Epithelial cell of proximal tubule (primary cell): ENCODE results near the gene SH3RF1. TPM values are rescaled to one million over a fixed set of nuclear protein-coding genes. Genes with fewer than 3 reads are reported as not detected.

Experiments
- DNase-seq: peaks from one replicate; pipeline ENCODE4 v3.0.0-alpha.2; 2011; ENCODE audit warnings: low read depth
- H3K4me3 ChIP-seq: 2 replicates; pipeline ENCODE4 v1.5.1; 2011; ENCODE audit warnings: low read depth, mild to moderate bottlenecking, low read length
- total RNA-seq: library from RNA; depleted of rRNA; stranded (reverse); fragments of >200 nt; gene quantifications from 2 replicates; pipeline ENCODE4 v1.2.3, GENCODE V29; 2015
- TF ChIP-seq, protein P1 (sequence below): conservative IDR thresholded peaks from 2 replicates; pipeline ENCODE4 v1.5.1; 2012; ENCODE audit warnings: low read depth, mild to moderate bottlenecking, low read length

Gene SH3RF1
- total RNA-seq, 1 donor from 2014 or later: 25.8 TPM

DNA sequence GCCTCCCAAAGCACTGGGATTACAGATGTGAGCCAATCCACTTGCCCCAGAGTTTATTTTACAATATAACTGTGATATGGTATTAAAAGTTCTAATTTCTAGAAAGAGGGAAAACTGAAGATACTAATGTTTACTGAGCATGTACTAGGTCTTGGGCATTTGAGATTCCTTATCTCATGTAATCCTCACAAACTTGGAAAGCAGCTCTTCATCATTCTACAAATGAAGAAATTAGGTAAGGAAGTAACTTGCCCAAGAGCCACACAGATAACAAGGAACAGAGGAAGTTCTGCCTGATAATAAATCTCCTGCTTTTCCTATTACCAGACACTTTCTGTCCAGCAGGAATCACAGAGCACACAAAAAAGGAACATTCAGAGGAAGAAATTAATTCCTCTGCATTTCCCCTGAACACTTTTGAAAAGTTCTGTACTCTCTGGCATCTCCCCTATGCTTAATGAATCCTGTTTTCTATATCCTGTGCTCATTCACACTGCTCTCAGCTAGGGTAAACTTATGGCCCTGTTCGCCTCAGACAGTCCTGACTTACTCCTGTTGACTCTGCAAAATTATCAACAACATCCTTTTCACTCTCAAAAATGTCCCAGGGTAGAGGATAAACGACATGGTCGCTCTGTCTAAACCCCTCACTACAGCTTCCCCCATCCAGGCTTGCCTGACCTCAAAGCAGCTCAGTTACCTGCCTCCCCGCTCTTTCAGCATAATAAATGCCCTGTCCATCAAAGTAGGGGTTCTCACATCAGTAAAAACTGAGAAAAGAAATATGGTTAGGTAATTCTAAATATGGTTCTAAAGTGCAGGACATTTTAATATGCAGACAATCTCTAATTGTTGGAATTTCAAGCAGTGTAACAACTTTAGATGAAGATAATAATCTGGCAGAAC, 13.6 kb downstream of the SH3RF1 start:
- no peak overlapping the region for H3K4me3 ChIP-seq
- TF ChIP-seq, protein P1, sequence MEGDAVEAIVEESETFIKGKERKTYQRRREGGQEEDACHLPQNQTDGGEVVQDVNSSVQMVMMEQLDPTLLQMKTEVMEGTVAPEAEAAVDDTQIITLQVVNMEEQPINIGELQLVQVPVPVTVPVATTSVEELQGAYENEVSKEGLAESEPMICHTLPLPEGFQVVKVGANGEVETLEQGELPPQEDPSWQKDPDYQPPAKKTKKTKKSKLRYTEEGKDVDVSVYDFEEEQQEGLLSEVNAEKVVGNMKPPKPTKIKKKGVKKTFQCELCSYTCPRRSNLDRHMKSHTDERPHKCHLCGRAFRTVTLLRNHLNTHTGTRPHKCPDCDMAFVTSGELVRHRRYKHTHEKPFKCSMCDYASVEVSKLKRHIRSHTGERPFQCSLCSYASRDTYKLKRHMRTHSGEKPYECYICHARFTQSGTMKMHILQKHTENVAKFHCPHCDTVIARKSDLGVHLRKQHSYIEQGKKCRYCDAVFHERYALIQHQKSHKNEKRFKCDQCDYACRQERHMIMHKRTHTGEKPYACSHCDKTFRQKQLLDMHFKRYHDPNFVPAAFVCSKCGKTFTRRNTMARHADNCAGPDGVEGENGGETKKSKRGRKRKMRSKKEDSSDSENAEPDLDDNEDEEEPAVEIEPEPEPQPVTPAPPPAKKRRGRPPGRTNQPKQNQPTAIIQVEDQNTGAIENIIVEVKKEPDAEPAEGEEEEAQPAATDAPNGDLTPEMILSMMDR: no peak
- no peak for DNase-seq

DNA sequence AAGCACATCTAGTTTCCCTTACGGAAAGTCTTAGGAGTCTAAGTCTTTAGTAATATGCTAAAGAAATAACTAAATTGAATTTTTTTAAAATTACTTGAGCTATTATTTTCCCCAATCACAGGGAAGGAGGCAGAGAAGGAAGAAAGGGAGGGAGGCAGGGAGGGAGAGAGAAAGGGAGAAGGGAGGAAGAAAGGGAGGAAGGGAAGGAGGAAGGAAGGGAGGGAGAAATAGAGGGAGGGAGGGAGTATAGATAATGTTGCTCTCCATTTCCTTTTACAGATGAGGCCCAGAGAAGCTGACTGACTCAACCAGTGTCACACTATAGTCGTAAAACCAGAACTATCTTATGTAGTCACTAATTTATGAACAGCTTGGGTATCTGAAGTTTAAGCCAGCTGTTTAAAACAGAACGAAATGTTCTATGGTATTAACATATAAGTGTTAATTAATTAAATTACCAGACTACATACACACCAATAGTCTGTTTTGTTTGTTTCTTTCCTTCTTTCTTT, 14.6 kb downstream of the SH3RF1 start:
- H3K4me3 ChIP-seq: no peak overlapping the region
- no peak for DNase-seq
- TF ChIP-seq, protein P1: no peak

DNA sequence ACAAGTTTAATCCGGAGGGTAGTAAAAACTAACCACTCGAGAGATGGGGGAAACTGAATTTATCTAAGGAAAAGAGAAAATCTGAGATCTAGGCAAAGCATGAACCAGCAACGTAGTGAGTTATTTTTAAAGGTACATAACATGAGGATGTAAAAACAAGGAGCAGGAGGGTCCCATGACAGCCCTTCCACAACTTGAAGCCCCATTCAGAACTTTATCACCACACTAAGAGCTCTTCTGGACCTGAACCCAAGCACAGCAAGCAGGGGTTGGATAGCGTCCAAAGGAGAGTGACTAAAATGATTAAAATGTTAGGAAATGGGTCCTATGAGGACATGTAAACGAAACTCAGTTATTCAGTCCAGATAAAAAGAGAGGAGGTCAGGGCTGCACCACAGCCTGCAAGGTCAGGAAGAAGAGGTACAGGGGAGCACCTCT, 16.2 kb downstream of the SH3RF1 start:
- no peak overlapping the region for H3K4me3 ChIP-seq
- DNase-seq: peak; percentile 73

DNA sequence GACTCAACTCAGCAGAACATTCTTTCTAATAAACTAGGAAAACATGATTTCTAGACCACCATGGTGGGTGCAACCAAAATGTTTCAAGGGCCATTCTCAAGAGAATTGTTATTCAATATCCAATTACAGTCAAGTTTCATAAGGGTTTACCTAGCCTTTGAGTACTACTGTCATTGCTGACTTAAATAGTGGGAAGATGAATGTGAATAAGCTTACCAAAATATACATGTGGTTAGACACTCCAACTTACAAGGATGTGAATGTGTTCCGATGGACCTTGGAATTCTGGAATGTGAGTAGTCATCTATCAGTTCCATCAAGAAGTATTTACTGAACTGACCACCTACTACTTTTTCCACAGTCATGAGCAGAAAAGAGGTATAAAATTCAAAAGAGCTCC, 16.9 kb downstream of the SH3RF1 start:
- TF ChIP-seq, protein P1: no peak
- H3K4me3 ChIP-seq: no peak overlapping the region
- no peak for DNase-seq

More for the DNA sequence above, 16.2 kb downstream of the SH3RF1 start:
- TF ChIP-seq, protein P1: no peak

DNA sequence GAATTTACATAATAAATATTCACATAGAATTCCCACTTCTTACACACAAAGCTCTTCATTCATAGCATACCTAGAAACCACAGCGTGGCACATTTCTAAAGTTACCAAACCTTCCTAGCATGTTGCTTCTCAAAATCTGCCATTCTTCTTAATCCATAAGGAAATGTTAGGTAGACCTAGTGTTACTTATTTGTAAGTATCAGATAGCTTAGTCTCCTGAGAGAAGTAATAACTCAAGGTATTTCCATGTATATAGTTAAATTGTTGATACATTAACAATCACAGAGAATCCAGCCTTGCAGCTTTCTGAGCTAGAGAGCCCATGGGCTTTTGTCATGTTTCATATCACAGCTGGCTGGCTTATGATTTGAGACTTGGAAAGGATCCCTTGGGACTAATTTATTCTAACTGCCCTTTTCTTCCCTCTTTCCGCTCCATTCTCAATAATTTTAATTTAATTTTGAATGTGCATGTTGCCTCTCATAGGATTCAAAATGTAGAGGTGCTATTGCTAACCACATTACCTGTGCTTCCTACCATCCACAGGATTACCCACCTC, 17.6 kb downstream of the SH3RF1 start:
- no peak overlapping the region for H3K4me3 ChIP-seq
- TF ChIP-seq, protein P1: no peak
- DNase-seq: no peak

DNA sequence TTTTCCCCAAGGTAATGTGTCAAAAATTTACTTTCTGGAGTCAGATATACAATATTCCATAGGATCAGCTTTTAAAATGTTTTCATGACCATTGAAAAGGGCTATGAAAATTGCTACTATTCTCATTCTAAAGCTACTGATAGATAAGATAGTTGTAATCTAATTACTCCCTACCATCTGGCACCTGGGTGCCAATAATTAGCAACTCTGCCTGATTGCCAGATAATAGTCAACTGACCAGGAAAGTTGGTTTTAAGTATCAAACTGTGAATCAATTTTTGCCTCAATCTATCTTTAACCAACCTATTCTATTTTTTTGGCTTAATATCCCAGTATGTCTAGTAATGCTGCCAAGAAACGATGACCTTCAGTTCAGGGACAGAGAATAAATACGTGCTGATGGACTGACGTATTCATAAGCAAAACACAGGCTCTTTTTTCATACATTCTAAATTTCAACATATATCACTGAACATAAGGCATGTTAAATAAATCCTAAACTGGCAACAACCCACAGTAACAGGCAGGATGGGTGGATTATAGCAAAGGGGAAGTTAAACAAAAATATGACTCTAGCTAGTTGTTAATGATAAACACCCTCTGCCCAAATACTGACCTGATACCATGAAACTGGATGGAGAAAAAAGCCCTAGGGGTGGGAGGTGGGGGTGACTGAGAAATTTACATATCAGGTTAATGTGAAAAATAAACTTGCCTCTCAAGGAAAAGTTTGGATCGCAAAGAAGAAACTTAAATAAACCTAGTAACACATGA, 18.2 kb downstream of the SH3RF1 start:
- H3K4me3 ChIP-seq: no peak overlapping the region
- DNase-seq: no peak

More for the DNA sequence above, 18.2 kb downstream of the SH3RF1 start:
- TF ChIP-seq, protein P1: no peak
